Measurements from ENCODE around the gene SMG1.

- TF ChIP-seq CTCF (IDR thresholded peaks at IDR 0.05; ENCODE audit: low read depth, low read length, missing input control) = no peak
- no peak for TF ChIP-seq MAX (IDR thresholded peaks at IDR 0.05)
These were observed 5.5 kb upstream of the SMG1 start for GRCh38 chr16:18931756-18932155.
